Activated CD4-positive, alpha-beta T cell treated with anti-CD3 and anti-CD28 coated beads, Interleukin-2, amount 10 ng/mL, durations not matched to agents 24 days and 14 days (primary cell): ENCODE measurements around the gene GARRE1. TPM values are rescaled to one million over a fixed set of nuclear protein-coding genes. Genes with fewer than 3 reads are reported as not detected.

ENCODE experiments used
- DNase-seq: peaks from one replicate; pipeline ENCODE4 v3.0.0; 2022
- H3K27ac Mint-ChIP-seq: one replicate; pipeline ENCODE4 v1.8.0; 2022; ENCODE audit warnings: mild to moderate bottlenecking, mixed read lengths
- H3K27me3 Mint-ChIP-seq: one replicate; pipeline ENCODE4 v1.8.0; 2022; ENCODE audit warnings: mixed read lengths
- H3K36me3 Mint-ChIP-seq: one replicate; pipeline ENCODE4 v1.8.0; 2022; ENCODE audit warnings: low read depth, mild to moderate bottlenecking, mixed read lengths
- H3K4me1 Mint-ChIP-seq: one replicate; pipeline ENCODE4 v1.8.0; 2021; ENCODE audit warnings: mixed read lengths
- H3K4me3 Mint-ChIP-seq: one replicate; pipeline ENCODE4 v1.8.0; 2022; ENCODE audit warnings: mild to moderate bottlenecking, moderate library complexity, mixed read lengths
- H3K9me3 Mint-ChIP-seq: one replicate; pipeline ENCODE4 v1.8.0; 2021; ENCODE audit warnings: mixed read lengths
- intact Hi-C: fragments of 100-400 bp; cut with micrococcal nuclease; formaldehyde crosslinking; loops from one replicate; pipeline ENCODE4 v1.15.1; 2023
- total RNA-seq: library from RNA; stranded (reverse); gene quantifications from 2 replicates; pipeline ENCODE4 v1.2.3, GENCODE V29; 2022

The GARRE1 gene
- total RNA-seq, 1 donor from 2014 or later, result 12.0 TPM

DNA sequence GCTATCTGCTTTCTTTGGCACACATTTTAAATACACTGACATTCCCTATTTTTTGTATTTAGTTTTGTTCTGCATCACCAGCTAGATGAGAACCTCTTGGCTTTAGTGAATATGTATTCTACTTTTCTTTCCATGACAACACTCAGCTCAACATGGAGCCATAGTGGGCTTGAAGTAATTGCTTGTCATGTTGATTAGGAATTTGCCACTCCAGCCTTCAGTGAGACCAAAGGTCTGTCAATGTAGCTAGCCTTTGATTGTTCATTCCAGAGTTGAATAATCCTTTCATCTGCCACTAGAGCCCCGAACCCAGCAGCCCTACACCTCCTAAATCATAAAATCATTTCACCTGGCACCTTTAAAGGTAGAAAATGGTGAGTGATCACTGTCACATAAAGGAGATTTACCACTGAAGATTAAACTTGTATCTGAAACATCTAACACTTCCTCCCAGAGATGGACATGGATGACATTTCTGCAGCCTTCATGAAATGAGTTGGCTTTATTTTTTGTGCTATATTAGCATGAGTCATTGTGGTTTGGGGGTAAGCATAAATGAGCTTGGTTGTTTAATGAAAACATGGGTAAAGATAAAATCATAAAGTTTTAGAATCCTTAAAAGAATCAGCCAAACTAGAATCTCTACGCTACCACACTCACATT, 29.2 kb upstream of the GARRE1 start:
- peak overlapping the region; percentile 12 for H3K4me3 Mint-ChIP-seq
- intact Hi-C loops, result loop anchor here (5.0 kb wide), 1 partner anchor 127 kb away; no protein-coding TSS in a partner anchor

DNA sequence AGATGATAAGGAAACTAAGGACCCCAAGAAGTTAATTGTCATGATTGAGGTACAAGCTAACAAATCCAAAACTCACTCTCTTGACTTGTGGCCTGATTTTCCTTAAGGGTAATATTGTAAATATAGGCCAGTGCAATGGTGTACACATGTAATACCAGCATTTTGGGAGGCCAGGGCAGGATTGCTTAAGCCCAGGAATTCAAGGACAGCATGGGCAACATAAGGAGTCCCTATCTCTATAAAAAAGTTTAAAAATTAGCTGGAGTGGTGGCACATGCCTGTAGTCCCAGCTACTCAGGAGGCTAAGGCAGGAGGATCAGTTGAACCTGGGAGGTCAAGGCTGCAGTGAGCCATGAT, 28.7 kb upstream of the GARRE1 start:
- Mint-ChIP-seq H3K4me1 (peaks cover 31% of the 10 kb centered on the region), H3K9me3 (no peaks in the 10 kb centered on the region), H3K36me3 (peaks cover 74% of the 10 kb centered on the region), H3K4me3 (peak overlapping the region; percentile 12), H3K27me3 (no peaks in the 10 kb centered on the region), H3K27ac (peak overlapping the region; percentile 14)
- intact Hi-C loops, result loop anchor here (5.0 kb wide), 1 partner anchor 127 kb away; no protein-coding TSS in a partner anchor
- DNase-seq, result no peak

More for the DNA sequence above, 29.2 kb upstream of the GARRE1 start:
- H3K27me3 Mint-ChIP-seq, result no peaks in the 10 kb centered on the region
- H3K27ac Mint-ChIP-seq, result peak overlapping the region; percentile 14
- no peak for DNase-seq
- H3K36me3 Mint-ChIP-seq, result peaks cover 76% of the 10 kb centered on the region
- H3K4me1 Mint-ChIP-seq, result peaks cover 35% of the 10 kb centered on the region
- no peaks in the 10 kb centered on the region for H3K9me3 Mint-ChIP-seq

DNA sequence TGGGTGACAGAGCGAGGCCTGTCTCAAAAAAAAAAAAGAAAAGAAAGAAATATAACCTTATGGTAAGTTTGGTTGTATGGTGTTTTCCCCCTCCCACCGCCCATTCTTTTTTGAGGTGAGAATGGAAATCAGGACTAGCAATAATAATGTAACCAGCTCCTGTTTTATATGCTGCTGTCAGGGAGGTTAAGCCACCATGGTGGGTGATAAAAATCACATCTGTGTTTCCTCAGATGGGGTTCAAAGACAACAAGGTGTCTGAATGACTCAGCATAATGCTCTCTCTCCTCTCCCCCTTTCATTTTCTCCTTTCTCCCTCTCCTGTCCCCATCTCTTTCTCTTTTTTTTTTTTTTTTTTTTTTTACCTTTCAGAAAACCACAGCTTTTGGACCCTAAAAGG, 28.3 kb upstream of the GARRE1 start:
- H3K27ac Mint-ChIP-seq, result no peak overlapping the region
- H3K4me1 Mint-ChIP-seq, result peaks cover 30% of the 10 kb centered on the region
- H3K9me3 Mint-ChIP-seq, result no peaks in the 10 kb centered on the region
- H3K4me3 Mint-ChIP-seq, result peak overlapping the region; percentile 12
- intact Hi-C loops, result loop anchor here (5.0 kb wide), 1 partner anchor 126 kb away; no protein-coding TSS in a partner anchor
- peaks cover 73% of the 10 kb centered on the region for H3K36me3 Mint-ChIP-seq
- no peaks in the 10 kb centered on the region for H3K27me3 Mint-ChIP-seq
- DNase-seq, result peak; percentile 66

DNA sequence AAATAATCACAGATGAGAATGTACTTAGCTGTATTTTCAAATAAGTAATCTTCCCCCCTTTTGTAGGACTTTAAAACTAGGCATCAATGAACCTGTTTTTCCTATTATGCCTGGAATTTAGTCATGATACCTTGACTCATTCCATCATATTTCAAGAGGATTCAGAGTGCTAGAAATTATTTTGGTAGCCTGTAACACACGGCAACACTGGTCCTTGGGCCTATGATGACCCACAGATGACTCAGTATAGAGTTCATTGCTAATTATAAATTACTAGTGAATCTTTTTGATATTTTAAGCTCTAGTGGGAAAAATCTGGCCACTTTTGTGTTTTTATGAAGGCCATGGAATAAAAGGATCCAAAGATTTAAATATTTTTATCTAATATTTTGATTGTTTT, 26.0 kb upstream of the GARRE1 start:
- DNase-seq, result no peak
- Mint-ChIP-seq H3K36me3 (peaks cover 64% of the 10 kb centered on the region), H3K27ac (no peak overlapping the region), H3K9me3 (no peaks in the 10 kb centered on the region), H3K4me3 (no peak overlapping the region), H3K27me3 (no peaks in the 10 kb centered on the region), H3K4me1 (peaks cover 42% of the 10 kb centered on the region)
- intact Hi-C loops, result loop anchor here (5.0 kb wide), 1 partner anchor 124 kb away; no protein-coding TSS in a partner anchor

DNA sequence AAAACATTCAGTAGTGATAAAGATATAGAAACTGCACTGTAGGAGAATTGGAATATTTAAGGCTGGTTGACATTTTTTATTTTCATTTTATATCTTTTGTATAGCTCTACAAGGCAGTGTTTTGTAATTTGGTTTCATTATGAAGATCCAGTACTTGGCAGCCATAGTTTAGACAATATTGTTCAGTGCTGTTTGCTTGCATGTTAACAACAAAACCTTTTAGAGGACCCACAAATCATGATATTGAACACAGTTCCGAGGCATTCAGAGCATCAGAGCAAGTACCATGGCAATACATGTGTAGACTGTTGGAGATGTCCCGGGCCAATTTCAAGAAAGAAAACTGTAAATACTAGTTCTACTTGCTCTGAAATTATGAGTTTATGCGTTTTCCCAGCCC, 25.6 kb upstream of the GARRE1 start:
- intact Hi-C loops, result loop anchor here (5.0 kb wide), 1 partner anchor 124 kb away; no protein-coding TSS in a partner anchor
- no peaks in the 10 kb centered on the region for H3K9me3 Mint-ChIP-seq

DNA sequence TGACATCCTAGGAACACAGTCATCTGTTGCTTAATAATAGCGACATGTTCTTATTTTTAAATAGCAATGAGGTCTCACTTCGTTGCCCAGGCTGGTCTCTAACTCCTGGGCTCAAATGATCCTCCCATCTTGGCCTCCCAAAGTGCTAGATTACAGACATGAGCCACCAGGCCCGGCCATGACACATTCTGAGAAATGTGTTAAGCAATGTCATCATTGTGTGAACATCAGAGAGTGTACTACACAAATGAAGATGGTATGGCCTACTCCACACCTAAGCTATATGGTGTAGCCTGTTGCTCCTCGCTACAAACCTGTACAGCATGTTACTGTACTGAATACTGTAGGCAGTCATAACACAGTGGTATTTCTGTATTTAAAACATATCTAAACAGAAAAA, 24.6 kb upstream of the GARRE1 start:
- Mint-ChIP-seq H3K36me3 (peaks cover 52% of the 10 kb centered on the region), H3K27me3 (no peaks in the 10 kb centered on the region), H3K27ac (no peak overlapping the region), H3K4me1 (peaks cover 35% of the 10 kb centered on the region), H3K9me3 (no peaks in the 10 kb centered on the region), H3K4me3 (no peak overlapping the region)
- intact Hi-C loops, result loop anchor here (5.0 kb wide), 1 partner anchor 123 kb away; no protein-coding TSS in a partner anchor
- DNase-seq, result no peak

More for the DNA sequence above, 25.6 kb upstream of the GARRE1 start:
- H3K4me1 Mint-ChIP-seq, result peaks cover 39% of the 10 kb centered on the region
- no peak overlapping the region for H3K4me3 Mint-ChIP-seq
- H3K27me3 Mint-ChIP-seq, result no peaks in the 10 kb centered on the region
- no peak overlapping the region for H3K27ac Mint-ChIP-seq
- no peak for DNase-seq
- peaks cover 60% of the 10 kb centered on the region for H3K36me3 Mint-ChIP-seq

DNA sequence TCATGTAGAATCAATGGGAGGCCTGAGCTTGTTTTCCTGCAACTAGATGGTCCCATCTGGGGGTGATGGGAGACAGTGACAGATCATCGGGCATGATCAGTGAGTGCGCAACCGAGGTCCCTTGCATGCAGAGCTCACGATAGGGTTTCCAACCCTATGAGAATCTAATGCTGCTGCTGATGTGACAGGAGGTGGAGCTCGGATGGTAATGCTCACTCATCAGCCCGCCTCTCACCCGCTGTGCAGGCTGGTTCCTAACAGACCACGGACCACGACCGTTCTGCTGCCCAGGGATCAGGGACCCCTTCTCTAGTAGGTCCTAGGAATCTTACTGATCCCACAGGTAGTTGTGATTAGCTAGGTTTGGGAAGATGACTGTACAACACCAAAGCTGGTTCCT, 23.5 kb upstream of the GARRE1 start:
- Mint-ChIP-seq H3K36me3 (peaks cover 47% of the 10 kb centered on the region), H3K27me3 (no peaks in the 10 kb centered on the region), H3K27ac (no peak overlapping the region), H3K4me1 (peaks cover 24% of the 10 kb centered on the region), H3K9me3 (no peaks in the 10 kb centered on the region), H3K4me3 (no peak overlapping the region)
- no peak for DNase-seq
- intact Hi-C loops, result no loop called here

DNA sequence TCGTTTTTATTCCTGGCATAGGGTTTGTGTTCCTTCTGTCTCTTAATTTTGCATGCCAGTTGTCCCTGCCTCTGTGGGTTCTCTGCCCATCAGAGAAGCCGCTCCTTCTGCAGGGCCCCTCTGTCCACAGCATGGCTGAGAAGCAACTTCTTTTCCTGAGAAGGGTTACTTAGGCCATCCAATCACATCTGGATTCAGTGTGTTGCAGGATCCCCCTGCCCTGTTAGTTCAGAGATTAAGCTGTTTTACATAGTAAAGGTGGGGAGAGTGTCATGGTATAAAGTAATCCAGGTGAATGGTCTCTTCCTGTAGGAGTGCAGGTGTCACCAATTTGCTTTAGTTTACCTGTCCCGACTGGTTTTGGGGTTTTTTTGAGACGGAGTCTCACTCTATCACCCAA, 22.9 kb upstream of the GARRE1 start:
- H3K4me1 Mint-ChIP-seq, result peaks cover 19% of the 10 kb centered on the region
- H3K27me3 Mint-ChIP-seq, result no peaks in the 10 kb centered on the region
- intact Hi-C loops, result no loop called here
- no peak for DNase-seq
- no peak overlapping the region for H3K27ac Mint-ChIP-seq
- H3K9me3 Mint-ChIP-seq, result no peaks in the 10 kb centered on the region
- H3K4me3 Mint-ChIP-seq, result no peak overlapping the region
- H3K36me3 Mint-ChIP-seq, result peaks cover 47% of the 10 kb centered on the region

DNA sequence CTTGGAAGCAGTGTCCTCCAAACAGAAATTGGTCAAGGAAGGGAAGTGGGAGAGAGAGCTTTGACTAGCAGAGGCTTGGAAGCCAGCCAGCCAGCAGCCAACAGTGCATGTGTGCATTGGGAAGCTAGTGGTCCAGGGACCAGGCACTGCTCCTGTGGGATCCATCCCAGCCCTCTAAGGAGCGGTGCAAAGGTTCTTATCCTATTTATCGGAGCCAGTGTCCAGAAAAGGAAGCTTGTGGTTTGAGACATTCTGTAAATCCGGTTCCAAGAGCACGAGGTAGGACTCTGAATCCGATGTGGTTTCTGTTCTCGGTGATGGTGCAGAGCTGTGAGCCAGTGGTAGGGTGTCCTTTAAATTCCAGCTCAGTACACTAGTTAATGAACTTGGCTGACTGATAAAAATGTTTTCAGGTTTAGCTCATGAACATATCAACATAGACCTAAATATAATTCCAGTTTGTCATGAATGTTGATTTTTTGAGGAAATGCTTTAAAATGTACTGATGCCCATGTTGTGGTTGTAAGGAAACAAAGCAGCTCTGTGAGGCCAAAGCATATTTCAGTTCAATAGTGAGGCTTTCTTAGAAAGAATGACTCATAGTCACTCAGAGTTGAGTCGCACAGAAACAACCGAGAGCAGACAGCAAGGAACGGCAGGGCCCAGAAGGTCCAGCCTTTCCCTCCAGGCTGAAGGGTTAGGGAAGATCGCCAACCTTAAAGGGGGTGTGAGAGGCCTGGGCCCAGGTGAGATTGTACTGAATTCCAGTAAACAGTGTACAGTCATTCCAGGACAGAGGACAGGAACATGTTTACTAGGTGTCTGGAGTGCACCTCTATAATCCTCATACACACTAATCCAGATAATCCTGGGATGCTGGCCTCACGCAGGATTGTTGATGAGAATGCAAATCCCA, 21.5 kb upstream of the GARRE1 start:
- Mint-ChIP-seq H3K36me3 (peaks cover 37% of the 10 kb centered on the region), H3K4me1 (peaks cover 14% of the 10 kb centered on the region), H3K27ac (peak overlapping the region; percentile 88), H3K9me3 (no peaks in the 10 kb centered on the region), H3K4me3 (peak overlapping the region; percentile 56), H3K27me3 (no peaks in the 10 kb centered on the region)
- DNase-seq, result peak; percentile 70
- intact Hi-C loops, result no loop called here

DNA sequence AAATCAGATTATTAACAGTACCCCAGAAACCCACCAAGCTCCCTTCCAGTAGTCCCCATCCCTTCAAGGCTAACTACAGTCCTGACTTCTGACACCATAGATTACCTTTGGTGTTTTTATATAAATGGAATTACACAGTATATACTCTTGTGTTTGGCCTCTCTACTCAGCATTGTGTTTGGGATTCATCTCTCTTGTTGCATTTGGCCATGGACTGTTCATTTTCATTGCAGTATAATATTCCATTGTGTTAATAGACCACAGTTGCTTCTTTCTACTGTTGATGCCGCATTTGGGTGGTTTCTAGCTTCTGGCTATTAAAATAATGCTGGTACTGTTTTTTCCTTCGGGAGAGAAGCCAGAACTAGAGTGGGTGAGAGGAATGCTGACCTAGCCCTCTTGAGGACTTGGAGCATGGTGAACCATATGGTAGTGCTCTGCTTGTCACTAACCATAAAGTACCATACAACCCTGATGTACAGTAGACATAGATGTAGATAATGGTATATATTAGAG, 18.9 kb upstream of the GARRE1 start:
- peaks cover 18% of the 10 kb centered on the region for H3K36me3 Mint-ChIP-seq
- no peak overlapping the region for H3K4me3 Mint-ChIP-seq
- DNase-seq, result no peak
- no peaks in the 10 kb centered on the region for H3K9me3 Mint-ChIP-seq
- H3K27me3 Mint-ChIP-seq, result no peaks in the 10 kb centered on the region
- intact Hi-C loops, result no loop called here
- peaks cover 12% of the 10 kb centered on the region for H3K4me1 Mint-ChIP-seq
- no peak overlapping the region for H3K27ac Mint-ChIP-seq

DNA sequence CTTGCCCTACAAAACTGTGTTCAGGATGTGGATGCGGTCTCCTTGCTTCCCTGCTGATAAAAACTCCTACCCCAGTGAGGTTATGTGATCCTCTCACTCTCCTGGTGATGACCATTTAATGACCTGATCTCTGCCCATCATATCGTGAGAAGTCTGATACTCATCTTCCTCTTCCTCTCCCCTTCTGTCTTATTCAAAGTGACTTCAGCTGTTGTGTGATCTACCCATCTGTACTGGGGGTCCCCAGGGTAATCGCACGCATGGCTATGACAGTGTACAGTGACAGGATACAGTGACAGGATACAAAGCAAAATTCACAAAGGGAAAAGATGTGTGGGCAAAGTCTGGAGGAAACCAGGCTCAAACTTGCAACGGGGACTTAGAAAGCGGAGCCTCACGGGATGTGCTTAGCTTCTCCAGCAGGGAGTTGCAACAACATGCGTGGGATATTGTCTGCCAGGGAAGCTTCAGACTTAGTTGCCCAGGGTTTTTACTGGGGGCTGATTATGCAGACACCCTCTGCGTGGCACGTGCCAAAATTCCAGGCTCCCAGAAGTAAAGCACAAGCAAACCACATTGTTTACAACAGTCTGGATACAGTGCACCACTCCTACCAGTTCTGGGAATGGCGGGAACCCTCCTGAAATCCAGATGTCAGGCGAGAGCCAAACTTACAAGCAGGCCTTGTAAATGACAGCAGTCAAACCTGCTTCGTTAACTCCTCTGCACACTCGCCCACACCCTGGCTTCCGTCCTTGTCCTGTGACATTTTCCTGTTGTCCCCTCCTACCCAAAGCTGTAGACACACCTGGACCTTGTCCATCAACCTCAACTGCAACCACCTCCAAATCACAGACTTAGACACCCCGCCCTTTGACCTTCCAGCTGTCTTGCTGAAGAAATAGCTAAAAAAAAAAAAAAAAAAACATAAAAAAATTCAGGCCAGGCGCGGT, 18.0 kb upstream of the GARRE1 start:
- intact Hi-C loops, result no loop called here
- Mint-ChIP-seq H3K27me3 (no peaks in the 10 kb centered on the region), H3K9me3 (no peaks in the 10 kb centered on the region), H3K4me1 (peaks cover 12% of the 10 kb centered on the region), H3K36me3 (peaks cover 15% of the 10 kb centered on the region), H3K4me3 (no peak overlapping the region), H3K27ac (no peak overlapping the region)
- no peak for DNase-seq

DNA sequence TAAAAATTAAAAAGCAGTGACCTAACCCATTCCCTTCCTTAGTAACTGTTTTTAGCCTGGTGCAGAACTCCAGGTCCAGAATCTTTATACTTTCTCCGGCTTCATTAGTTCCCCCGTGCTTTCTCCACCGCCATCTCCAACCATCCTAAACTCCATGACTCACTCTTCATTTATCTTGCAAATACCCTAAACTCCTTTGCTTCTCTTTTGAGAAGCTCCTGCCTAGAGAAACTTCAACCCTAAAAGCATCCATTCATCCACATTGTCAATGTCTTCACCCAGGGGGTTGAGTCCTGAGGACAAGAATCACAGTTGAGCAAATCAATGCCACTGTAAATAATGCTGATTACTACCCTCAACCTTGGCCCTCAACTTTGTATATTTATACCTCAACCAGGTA, 17.1 kb upstream of the GARRE1 start:
- Mint-ChIP-seq H3K4me1 (peaks cover 9% of the 10 kb centered on the region), H3K27ac (no peak overlapping the region), H3K36me3 (peaks cover 13% of the 10 kb centered on the region), H3K4me3 (no peak overlapping the region), H3K9me3 (no peaks in the 10 kb centered on the region), H3K27me3 (no peaks in the 10 kb centered on the region)
- intact Hi-C loops, result no loop called here
- no peak for DNase-seq

DNA sequence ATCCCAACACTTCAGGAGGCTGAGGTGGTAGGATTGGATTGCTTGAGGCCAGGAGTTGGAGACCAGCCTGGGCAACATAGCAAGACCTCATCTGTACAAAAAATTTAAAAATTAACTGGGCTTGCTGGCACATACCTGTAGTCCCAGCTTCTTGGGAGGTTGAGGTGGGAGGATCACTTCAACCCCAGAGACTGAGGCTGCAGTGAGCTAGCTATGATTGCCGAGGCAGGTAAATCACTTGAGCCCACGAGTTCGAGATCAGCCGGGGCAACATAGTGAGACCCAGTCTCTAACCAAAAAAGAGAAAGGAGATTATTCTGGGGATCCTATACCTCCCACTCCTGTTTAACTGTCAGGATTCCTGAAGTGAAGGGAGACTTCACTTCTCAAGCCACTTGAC, 16.4 kb upstream of the GARRE1 start:
- no peaks in the 10 kb centered on the region for H3K9me3 Mint-ChIP-seq
- H3K4me1 Mint-ChIP-seq, result peaks cover 2% of the 10 kb centered on the region
- H3K27ac Mint-ChIP-seq, result no peak overlapping the region
- no peaks in the 10 kb centered on the region for H3K27me3 Mint-ChIP-seq
- DNase-seq, result no peak
- peaks cover 9% of the 10 kb centered on the region for H3K36me3 Mint-ChIP-seq
- H3K4me3 Mint-ChIP-seq, result no peak overlapping the region
- intact Hi-C loops, result no loop called here
